Measurements from ENCODE around the gene CUBN.
A peak's percentile ranks its signal among the peaks of the same experiment; 100 is the strongest.

The CUBN gene

DNA sequence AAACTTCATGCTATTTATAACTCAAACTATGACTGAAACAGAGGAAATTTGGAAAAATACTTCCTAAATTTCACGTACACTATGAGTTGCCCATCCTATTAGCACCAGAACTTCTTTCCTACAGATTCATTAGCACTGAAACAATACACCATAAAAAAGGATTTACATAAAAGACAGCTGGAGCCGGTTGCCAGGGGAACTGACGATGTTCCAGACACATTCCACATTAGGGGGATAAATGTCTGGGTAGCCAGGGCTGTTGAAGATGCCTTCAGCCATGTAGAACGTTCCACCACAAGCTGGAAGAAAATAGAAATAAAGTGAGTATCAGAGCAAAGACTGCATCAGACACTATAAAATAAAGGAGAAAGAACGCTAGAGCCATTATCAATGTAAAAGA is 182.5 kb downstream of the CUBN start:
- TF ChIP-seq, protein P1, sequence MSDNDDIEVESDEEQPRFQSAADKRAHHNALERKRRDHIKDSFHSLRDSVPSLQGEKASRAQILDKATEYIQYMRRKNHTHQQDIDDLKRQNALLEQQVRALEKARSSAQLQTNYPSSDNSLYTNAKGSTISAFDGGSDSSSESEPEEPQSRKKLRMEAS (IDR thresholded peaks at IDR 0.05; ENCODE audit: low read depth, low read length) = no peak
- TF ChIP-seq MYC (IDR thresholded peaks at IDR 0.05; ENCODE audit: low read depth, low read length) (no peak), POLR2A (IDR thresholded peaks at IDR 0.05; ENCODE audit: extremely low read depth, insufficient read length) (no peak)
- TF ChIP-seq, protein P2, sequence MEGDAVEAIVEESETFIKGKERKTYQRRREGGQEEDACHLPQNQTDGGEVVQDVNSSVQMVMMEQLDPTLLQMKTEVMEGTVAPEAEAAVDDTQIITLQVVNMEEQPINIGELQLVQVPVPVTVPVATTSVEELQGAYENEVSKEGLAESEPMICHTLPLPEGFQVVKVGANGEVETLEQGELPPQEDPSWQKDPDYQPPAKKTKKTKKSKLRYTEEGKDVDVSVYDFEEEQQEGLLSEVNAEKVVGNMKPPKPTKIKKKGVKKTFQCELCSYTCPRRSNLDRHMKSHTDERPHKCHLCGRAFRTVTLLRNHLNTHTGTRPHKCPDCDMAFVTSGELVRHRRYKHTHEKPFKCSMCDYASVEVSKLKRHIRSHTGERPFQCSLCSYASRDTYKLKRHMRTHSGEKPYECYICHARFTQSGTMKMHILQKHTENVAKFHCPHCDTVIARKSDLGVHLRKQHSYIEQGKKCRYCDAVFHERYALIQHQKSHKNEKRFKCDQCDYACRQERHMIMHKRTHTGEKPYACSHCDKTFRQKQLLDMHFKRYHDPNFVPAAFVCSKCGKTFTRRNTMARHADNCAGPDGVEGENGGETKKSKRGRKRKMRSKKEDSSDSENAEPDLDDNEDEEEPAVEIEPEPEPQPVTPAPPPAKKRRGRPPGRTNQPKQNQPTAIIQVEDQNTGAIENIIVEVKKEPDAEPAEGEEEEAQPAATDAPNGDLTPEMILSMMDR (IDR thresholded peaks at IDR 0.05; ENCODE audit: low read depth, low read length) = no peak
- no peak for DNase-seq (ENCODE audit: low read depth)
- H3K4me3 ChIP-seq (ENCODE audit: low read depth, low read length) = no peak overlapping the region

DNA sequence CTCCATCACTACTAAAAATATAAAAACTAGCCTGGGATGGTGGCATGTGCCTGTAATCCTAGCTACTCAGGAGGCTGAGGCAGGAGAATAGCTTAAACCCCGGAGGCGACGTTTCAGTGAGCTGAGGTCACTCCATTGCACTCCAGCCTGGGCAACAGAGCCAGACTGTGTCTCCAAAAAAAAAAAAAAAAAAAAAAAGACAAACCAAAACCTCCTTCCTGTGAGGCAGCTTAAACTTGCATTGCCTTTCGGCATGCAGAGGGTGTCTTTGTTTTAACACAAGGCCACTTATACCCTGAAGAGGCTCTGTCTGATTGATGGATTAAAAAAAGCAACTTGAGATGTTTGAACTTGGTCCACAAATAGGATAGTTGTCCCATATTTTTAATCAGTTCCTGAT is 184.0 kb downstream of the CUBN start:
- TF ChIP-seq MYC (IDR thresholded peaks at IDR 0.05; ENCODE audit: low read depth, low read length) (no peak), POLR2A (IDR thresholded peaks at IDR 0.05; ENCODE audit: extremely low read depth, insufficient read length) (no peak)
- TF ChIP-seq, protein P1 (IDR thresholded peaks at IDR 0.05; ENCODE audit: low read depth, low read length) = no peak
- TF ChIP-seq, protein P2 (IDR thresholded peaks at IDR 0.05; ENCODE audit: low read depth, low read length) = no peak
- H3K4me3 ChIP-seq (ENCODE audit: low read depth, low read length) = no peak overlapping the region
- DNase-seq (ENCODE audit: low read depth) = no peak

DNA sequence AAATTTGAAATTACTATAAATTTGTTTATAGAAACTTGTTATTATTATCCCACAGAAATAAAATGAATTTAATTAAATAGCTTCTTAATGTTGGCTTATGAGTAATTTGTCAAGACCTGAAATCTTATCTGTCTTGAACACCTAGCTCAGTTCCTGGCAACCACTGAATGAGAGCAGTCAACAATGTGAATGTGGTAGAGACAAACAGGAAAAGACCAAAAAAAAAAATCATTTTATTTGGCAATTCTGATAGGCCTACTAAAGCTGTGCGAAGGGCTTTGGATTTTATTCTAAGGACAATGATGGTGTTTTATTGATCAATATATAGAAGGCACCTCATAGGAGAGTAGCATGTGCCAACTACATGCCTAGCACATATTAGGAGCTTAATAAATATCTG is 184.6 kb downstream of the CUBN start:
- TF ChIP-seq, protein P2 (IDR thresholded peaks at IDR 0.05; ENCODE audit: low read depth, low read length) = no peak
- TF ChIP-seq, protein P1 (IDR thresholded peaks at IDR 0.05; ENCODE audit: low read depth, low read length) = no peak
- H3K4me3 ChIP-seq (ENCODE audit: low read depth, low read length) = no peak overlapping the region
- no peak for DNase-seq (ENCODE audit: low read depth)

DNA sequence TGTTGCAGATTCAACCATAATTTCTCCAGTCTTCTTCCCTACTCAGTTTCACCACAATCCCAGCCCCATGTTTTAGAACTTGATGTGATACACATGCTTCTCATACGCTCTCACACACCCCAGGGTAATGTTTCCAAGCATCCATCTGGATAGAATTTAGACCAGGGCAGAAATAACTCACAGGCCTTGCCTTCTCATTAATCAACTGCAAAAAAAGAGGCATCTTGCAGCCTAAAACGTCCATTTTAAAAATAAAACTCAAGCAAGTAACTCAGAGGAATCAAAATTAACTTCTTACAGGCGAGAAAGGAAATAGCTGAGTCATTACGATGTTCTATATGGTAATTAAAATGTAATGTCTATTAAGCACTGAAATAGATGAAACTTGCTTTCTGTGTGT is 185.2 kb downstream of the CUBN start:
- H3K4me3 ChIP-seq (ENCODE audit: low read depth, low read length) = no peak overlapping the region
- no peak for DNase-seq (ENCODE audit: low read depth)
- TF ChIP-seq, protein P1 (IDR thresholded peaks at IDR 0.05; ENCODE audit: low read depth, low read length) = no peak
- TF ChIP-seq POLR2A (IDR thresholded peaks at IDR 0.05; ENCODE audit: extremely low read depth, insufficient read length) (no peak), MYC (IDR thresholded peaks at IDR 0.05; ENCODE audit: low read depth, low read length) (no peak)
- TF ChIP-seq, protein P2 (IDR thresholded peaks at IDR 0.05; ENCODE audit: low read depth, low read length) = no peak

DNA sequence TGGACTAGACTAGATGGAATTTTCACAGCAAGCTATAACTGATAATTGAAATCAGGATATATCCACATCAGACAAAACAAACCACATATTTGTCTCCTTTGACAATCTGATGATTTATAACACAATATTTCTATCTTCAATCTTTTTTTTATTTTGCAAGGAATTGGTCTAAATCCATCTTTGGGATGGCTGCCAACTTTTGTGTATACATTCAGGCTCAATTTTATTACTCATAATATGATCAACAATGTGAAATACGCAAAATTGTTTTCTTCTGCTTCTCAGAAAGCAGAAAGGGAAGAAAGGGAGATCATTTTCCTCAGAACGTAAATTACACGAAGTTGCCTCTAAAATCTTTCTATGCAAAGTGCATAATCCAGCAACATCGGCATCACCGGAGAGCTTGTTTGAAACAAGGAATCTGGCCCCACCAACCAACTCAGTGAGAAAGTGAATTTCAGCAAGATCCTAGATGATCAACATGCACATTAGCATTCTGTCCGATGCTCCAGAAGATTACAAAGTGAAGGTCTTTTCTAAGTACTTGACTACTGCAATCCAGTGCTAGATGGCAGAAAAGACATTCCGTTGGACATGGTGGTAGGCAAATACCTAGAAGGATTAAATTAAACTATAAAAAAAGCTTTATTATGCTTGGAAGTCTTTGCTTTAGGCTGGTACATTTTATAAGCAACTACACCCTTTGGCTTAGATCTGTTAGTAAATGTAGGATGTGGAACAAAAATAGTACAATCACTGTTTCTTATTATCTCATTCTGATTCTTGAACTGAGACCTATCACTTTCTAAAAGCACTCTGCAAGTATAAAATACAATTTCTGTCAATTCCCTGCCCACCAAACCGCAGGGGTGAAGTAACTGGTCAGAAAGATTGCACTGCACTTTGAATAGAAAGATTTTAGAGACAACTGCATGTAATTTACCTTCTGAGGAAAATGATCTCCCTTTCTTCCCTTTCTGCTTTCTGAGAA is 186.0 kb downstream of the CUBN start:
- no peak overlapping the region for H3K4me3 ChIP-seq (ENCODE audit: low read depth, low read length)

DNA sequence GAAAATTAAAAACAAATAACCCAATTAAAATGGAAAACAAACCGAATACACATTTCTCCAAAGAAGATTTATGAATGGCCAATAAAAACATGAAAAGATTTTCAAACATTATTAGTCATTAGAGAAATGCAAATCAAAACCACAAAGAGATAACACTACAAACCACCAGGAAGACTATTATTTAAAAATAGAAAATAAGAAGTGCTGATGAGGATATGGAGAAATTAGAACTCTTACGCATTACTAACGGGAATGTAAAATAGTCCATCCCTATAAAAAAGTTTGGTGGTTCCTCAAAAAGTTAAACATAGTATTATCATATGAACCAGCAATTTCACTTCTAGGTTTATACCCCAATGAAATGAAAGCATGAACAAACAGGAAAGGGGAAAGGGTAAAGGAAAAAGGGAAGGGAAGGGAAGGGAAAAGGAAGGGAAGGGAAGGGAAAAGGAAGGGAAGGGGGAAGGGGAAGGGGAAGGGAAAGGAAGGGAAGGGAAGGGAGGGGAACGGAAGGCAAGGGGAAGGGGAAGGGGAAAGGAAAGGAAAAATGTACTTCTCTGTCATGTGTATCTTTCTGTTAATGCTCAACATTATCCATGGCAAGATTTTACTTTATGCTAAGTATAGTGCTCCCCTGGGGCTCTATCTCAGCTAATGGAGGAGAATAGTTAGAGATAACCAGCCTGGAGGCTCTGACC is 187.1 kb downstream of the CUBN start:
- TF ChIP-seq MYC (IDR thresholded peaks at IDR 0.05; ENCODE audit: low read depth, low read length) (no peak), POLR2A (IDR thresholded peaks at IDR 0.05; ENCODE audit: extremely low read depth, insufficient read length) (no peak)
- TF ChIP-seq, protein P1 (IDR thresholded peaks at IDR 0.05; ENCODE audit: low read depth, low read length) = no peak
- TF ChIP-seq, protein P2 (IDR thresholded peaks at IDR 0.05; ENCODE audit: low read depth, low read length) = no peak
- DNase-seq (ENCODE audit: low read depth) = no peak
- H3K4me3 ChIP-seq (ENCODE audit: low read depth, low read length) = no peak overlapping the region

More for the DNA sequence above, 186.0 kb downstream of the CUBN start:
- DNase-seq (ENCODE audit: low read depth) = peak; percentile 1
- TF ChIP-seq MYC (IDR thresholded peaks at IDR 0.05; ENCODE audit: low read depth, low read length) = no peak
